ENCODE measurements around the gene CCDC40. TPM values are rescaled to one million over a fixed set of nuclear protein-coding genes. Genes with fewer than 3 reads are reported as not detected.

The CCDC40 gene
- total RNA-seq, 1 donor, result 8.3 TPM

- DNase-seq (ENCODE audit: insufficient read length, low spot score, missing footprints), result peak; percentile 46
- no peak overlapping the region for H3K27ac ChIP-seq (ENCODE audit: low read depth, low read length)
Observed at GRCh38 chr17:80106176-80106575, 69.7 kb downstream of the CCDC40 start.

GRCh38 chr17:80106751-80107150 is 70.3 kb downstream of the CCDC40 start:
- H3K4me3 ChIP-seq (ENCODE audit: insufficient read depth, low read length), result no peak overlapping the region
- DNase-seq (ENCODE audit: insufficient read length, low spot score, missing footprints), result no peak
- H3K27me3 ChIP-seq (ENCODE audit: insufficient read depth, low read length), result no peaks in the 10 kb centered on the region
- no peak overlapping the region for H3K4me2 ChIP-seq (ENCODE audit: insufficient read depth, low read length)
- H2AFZ ChIP-seq (ENCODE audit: low read length), result no peak overlapping the region
- no peaks in the 10 kb centered on the region for H4K20me1 ChIP-seq (ENCODE audit: insufficient read depth, low read length)
- H3K9me3 ChIP-seq (ENCODE audit: low read depth, low read length), result no peaks in the 10 kb centered on the region
- TF ChIP-seq CTCF (IDR thresholded peaks at IDR 0.05; ENCODE audit: extremely low read depth, low read depth, low read length), result no peak
- no peaks in the 10 kb centered on the region for H3K36me3 ChIP-seq (ENCODE audit: insufficient read depth, low read length)
- peaks cover 6% of the 10 kb centered on the region for H3K4me1 ChIP-seq (ENCODE audit: insufficient read depth, low read length)
- H3K79me2 ChIP-seq (ENCODE audit: insufficient read depth, low read length), result peaks cover 4% of the 10 kb centered on the region
- no peak overlapping the region for H3K27ac ChIP-seq (ENCODE audit: low read depth, low read length)

More at GRCh38 chr17:80106176-80106575, 69.7 kb downstream of the CCDC40 start:
- H2AFZ ChIP-seq (ENCODE audit: low read length), result no peak overlapping the region
- no peaks in the 10 kb centered on the region for H4K20me1 ChIP-seq (ENCODE audit: insufficient read depth, low read length)
- peaks cover 6% of the 10 kb centered on the region for H3K79me2 ChIP-seq (ENCODE audit: insufficient read depth, low read length)
- TF ChIP-seq CTCF (IDR thresholded peaks at IDR 0.05; ENCODE audit: extremely low read depth, low read depth, low read length), result no peak
- H3K36me3 ChIP-seq (ENCODE audit: insufficient read depth, low read length), result no peaks in the 10 kb centered on the region
- peaks cover 6% of the 10 kb centered on the region for H3K4me1 ChIP-seq (ENCODE audit: insufficient read depth, low read length)
- H3K27me3 ChIP-seq (ENCODE audit: insufficient read depth, low read length), result no peaks in the 10 kb centered on the region
- H3K4me2 ChIP-seq (ENCODE audit: insufficient read depth, low read length), result no peak overlapping the region
- H3K9me3 ChIP-seq (ENCODE audit: low read depth, low read length), result no peaks in the 10 kb centered on the region
- H3K4me3 ChIP-seq (ENCODE audit: insufficient read depth, low read length), result no peak overlapping the region

- peak; percentile 69 for DNase-seq (ENCODE audit: insufficient read length, low spot score, missing footprints)
- H2AFZ ChIP-seq (ENCODE audit: low read length), result no peak overlapping the region
- H3K27me3 ChIP-seq (ENCODE audit: insufficient read depth, low read length), result no peaks in the 10 kb centered on the region
- peaks cover 1% of the 10 kb centered on the region for H3K4me1 ChIP-seq (ENCODE audit: insufficient read depth, low read length)
- no peaks in the 10 kb centered on the region for H4K20me1 ChIP-seq (ENCODE audit: insufficient read depth, low read length)
- no peaks in the 10 kb centered on the region for H3K79me2 ChIP-seq (ENCODE audit: insufficient read depth, low read length)
- H3K36me3 ChIP-seq (ENCODE audit: insufficient read depth, low read length), result no peaks in the 10 kb centered on the region
- no peak overlapping the region for H3K4me3 ChIP-seq (ENCODE audit: insufficient read depth, low read length)
- TF ChIP-seq CTCF (IDR thresholded peaks at IDR 0.05; ENCODE audit: extremely low read depth, low read depth, low read length), result no peak
- no peak overlapping the region for H3K4me2 ChIP-seq (ENCODE audit: insufficient read depth, low read length)
- no peak overlapping the region for H3K27ac ChIP-seq (ENCODE audit: low read depth, low read length)
- H3K9me3 ChIP-seq (ENCODE audit: low read depth, low read length), result no peaks in the 10 kb centered on the region
Observed at GRCh38 chr17:80107231-80108021, 71.0 kb downstream of the CCDC40 start.

GRCh38 chr17:80108036-80108971 is 71.9 kb downstream of the CCDC40 start:
- no peaks in the 10 kb centered on the region for H3K27me3 ChIP-seq (ENCODE audit: insufficient read depth, low read length)
- H3K27ac ChIP-seq (ENCODE audit: low read depth, low read length), result no peak overlapping the region
- H4K20me1 ChIP-seq (ENCODE audit: insufficient read depth, low read length), result no peaks in the 10 kb centered on the region
- no peaks in the 10 kb centered on the region for H3K36me3 ChIP-seq (ENCODE audit: insufficient read depth, low read length)
- H2AFZ ChIP-seq (ENCODE audit: low read length), result no peak overlapping the region
- H3K4me3 ChIP-seq (ENCODE audit: insufficient read depth, low read length), result no peak overlapping the region
- H3K79me2 ChIP-seq (ENCODE audit: insufficient read depth, low read length), result no peaks in the 10 kb centered on the region
- H3K4me2 ChIP-seq (ENCODE audit: insufficient read depth, low read length), result no peak overlapping the region
- no peak for TF ChIP-seq CTCF (IDR thresholded peaks at IDR 0.05; ENCODE audit: extremely low read depth, low read depth, low read length)
- peak; percentile 72 for DNase-seq (ENCODE audit: insufficient read length, low spot score, missing footprints)
- H3K4me1 ChIP-seq (ENCODE audit: insufficient read depth, low read length), result no peaks in the 10 kb centered on the region
- H3K9me3 ChIP-seq (ENCODE audit: low read depth, low read length), result no peaks in the 10 kb centered on the region
